Measurements from ENCODE around the gene ASPSCR1. TPM values are rescaled to one million over a fixed set of nuclear protein-coding genes. Genes with fewer than 3 reads are reported as not detected.

The ASPSCR1 gene
- total and polyA plus RNA-seq, 2 of the 13 experiments (the other 11 are each of a cell fraction or from before 2014, with no cell fraction given): 274 to 314 TPM

GRCh38 chr17:82021107-82021899 is 43.9 kb downstream of the ASPSCR1 start (continued):
- TF ChIP-seq SAFB2 (CRISPR knock-in tag; IDR thresholded peaks at IDR 0.05; ENCODE audit: borderline replicate concordance, low read depth): no peak
- 0 out of 2 replicates have a peak, but pooled peaks have one; percentile 23 for TF ChIP-seq CHD2 (IDR thresholded peaks at IDR 0.05; ENCODE audit: low read depth, low read length)
- TF ChIP-seq SMARCC2 (IDR thresholded peaks at IDR 0.05): no peak
- TF ChIP-seq MIXL1 (CRISPR knock-in tag; IDR thresholded peaks at IDR 0.05): no peak; the same call in 1 of the 2 replicates
- TF ChIP-seq IRX3 (CRISPR knock-in tag; IDR thresholded peaks at IDR 0.05; ENCODE audit: borderline replicate concordance, low read depth): no peak
- TF ChIP-seq MEF2D (CRISPR knock-in tag; IDR thresholded peaks at IDR 0.05): peak; percentile 83; the same call in 1 of the 2 replicates
- peak; percentile 42 for TF ChIP-seq RBM39 (IDR thresholded peaks at IDR 0.05; ENCODE audit: low read depth, low read length, poor library complexity, severe bottlenecking)
- peak; percentile 12; the same call in 1 of the 2 replicates for TF ChIP-seq SOX5 (CRISPR knock-in tag; IDR thresholded peaks at IDR 0.05; ENCODE audit: borderline replicate concordance)
- TF ChIP-seq ZNF207 (IDR thresholded peaks at IDR 0.05; ENCODE audit: borderline replicate concordance): no peak
- peak; percentile 43; the same call in 1 of the 2 replicates for TF ChIP-seq ZNF335 (CRISPR knock-in tag; IDR thresholded peaks at IDR 0.05)
- TF ChIP-seq, protein P1, sequence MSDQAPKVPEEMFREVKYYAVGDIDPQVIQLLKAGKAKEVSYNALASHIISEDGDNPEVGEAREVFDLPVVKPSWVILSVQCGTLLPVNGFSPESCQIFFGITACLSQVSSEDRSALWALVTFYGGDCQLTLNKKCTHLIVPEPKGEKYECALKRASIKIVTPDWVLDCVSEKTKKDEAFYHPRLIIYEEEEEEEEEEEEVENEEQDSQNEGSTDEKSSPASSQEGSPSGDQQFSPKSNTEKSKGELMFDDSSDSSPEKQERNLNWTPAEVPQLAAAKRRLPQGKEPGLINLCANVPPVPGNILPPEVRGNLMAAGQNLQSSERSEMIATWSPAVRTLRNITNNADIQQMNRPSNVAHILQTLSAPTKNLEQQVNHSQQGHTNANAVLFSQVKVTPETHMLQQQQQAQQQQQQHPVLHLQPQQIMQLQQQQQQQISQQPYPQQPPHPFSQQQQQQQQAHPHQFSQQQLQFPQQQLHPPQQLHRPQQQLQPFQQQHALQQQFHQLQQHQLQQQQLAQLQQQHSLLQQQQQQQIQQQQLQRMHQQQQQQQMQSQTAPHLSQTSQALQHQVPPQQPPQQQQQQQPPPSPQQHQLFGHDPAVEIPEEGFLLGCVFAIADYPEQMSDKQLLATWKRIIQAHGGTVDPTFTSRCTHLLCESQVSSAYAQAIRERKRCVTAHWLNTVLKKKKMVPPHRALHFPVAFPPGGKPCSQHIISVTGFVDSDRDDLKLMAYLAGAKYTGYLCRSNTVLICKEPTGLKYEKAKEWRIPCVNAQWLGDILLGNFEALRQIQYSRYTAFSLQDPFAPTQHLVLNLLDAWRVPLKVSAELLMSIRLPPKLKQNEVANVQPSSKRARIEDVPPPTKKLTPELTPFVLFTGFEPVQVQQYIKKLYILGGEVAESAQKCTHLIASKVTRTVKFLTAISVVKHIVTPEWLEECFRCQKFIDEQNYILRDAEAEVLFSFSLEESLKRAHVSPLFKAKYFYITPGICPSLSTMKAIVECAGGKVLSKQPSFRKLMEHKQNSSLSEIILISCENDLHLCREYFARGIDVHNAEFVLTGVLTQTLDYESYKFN (CRISPR knock-in tag; conservative IDR thresholded peaks at IDR 0.05): 0 out of 2 replicates have a peak, but pooled peaks have one; percentile 30
- TF ChIP-seq PHF21A (CRISPR knock-in tag; IDR thresholded peaks at IDR 0.05): peak; percentile 75; the same call in 1 of the 2 replicates
- TF ChIP-seq, protein P2, sequence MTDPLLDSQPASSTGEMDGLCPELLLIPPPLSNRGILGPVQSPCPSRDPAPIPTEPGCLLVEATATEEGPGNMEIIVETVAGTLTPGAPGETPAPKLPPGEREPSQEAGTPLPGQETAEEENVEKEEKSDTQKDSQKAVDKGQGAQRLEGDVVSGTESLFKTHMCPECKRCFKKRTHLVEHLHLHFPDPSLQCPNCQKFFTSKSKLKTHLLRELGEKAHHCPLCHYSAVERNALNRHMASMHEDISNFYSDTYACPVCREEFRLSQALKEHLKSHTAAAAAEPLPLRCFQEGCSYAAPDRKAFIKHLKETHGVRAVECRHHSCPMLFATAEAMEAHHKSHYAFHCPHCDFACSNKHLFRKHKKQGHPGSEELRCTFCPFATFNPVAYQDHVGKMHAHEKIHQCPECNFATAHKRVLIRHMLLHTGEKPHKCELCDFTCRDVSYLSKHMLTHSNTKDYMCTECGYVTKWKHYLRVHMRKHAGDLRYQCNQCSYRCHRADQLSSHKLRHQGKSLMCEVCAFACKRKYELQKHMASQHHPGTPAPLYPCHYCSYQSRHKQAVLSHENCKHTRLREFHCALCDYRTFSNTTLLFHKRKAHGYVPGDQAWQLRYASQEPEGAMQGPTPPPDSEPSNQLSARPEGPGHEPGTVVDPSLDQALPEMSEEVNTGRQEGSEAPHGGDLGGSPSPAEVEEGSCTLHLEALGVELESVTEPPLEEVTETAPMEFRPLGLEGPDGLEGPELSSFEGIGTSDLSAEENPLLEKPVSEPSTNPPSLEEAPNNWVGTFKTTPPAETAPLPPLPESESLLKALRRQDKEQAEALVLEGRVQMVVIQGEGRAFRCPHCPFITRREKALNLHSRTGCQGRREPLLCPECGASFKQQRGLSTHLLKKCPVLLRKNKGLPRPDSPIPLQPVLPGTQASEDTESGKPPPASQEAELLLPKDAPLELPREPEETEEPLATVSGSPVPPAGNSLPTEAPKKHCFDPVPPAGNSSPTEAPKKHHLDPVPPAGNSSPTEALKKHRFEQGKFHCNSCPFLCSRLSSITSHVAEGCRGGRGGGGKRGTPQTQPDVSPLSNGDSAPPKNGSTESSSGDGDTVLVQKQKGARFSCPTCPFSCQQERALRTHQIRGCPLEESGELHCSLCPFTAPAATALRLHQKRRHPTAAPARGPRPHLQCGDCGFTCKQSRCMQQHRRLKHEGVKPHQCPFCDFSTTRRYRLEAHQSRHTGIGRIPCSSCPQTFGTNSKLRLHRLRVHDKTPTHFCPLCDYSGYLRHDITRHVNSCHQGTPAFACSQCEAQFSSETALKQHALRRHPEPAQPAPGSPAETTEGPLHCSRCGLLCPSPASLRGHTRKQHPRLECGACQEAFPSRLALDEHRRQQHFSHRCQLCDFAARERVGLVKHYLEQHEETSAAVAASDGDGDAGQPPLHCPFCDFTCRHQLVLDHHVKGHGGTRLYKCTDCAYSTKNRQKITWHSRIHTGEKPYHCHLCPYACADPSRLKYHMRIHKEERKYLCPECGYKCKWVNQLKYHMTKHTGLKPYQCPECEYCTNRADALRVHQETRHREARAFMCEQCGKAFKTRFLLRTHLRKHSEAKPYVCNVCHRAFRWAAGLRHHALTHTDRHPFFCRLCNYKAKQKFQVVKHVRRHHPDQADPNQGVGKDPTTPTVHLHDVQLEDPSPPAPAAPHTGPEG (CRISPR knock-in tag; IDR thresholded peaks at IDR 0.05): no peak; the same call in 1 of the 2 replicates
- TF ChIP-seq ZNF713 (CRISPR knock-in tag; IDR thresholded peaks at IDR 0.05): no peak
- peak; percentile 30; the same call in 1 of the 2 replicates for TF ChIP-seq POLR2AphosphoS5 (IDR thresholded peaks at IDR 0.05; ENCODE audit: low read depth, low read length)
- TF ChIP-seq ZNF232 (CRISPR knock-in tag; IDR thresholded peaks at IDR 0.05; ENCODE audit: borderline replicate concordance): peak; percentile 85; the same call in 1 of the 2 replicates
- peak; percentile 80; the same call in 1 of the 2 replicates for TF ChIP-seq ZNF788 (CRISPR knock-in tag; IDR thresholded peaks at IDR 0.05; ENCODE audit: borderline replicate concordance)
- peak; percentile 80; the same call in 1 of the 2 replicates for TF ChIP-seq ZSCAN9 (CRISPR knock-in tag; IDR thresholded peaks at IDR 0.05; ENCODE audit: borderline replicate concordance)
- TF ChIP-seq SMC3 (IDR thresholded peaks at IDR 0.05; ENCODE audit: low read length): peak; percentile 93
- TF ChIP-seq, protein P3, sequence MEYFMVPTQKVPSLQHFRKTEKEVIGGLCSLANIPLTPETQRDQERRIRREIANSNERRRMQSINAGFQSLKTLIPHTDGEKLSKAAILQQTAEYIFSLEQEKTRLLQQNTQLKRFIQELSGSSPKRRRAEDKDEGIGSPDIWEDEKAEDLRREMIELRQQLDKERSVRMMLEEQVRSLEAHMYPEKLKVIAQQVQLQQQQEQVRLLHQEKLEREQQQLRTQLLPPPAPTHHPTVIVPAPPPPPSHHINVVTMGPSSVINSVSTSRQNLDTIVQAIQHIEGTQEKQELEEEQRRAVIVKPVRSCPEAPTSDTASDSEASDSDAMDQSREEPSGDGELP (IDR thresholded peaks at IDR 0.05; ENCODE audit: borderline replicate concordance, low read depth): 0 out of 2 replicates have a peak, but pooled peaks have one; percentile 45
